Measurements from ENCODE around the gene CHST7. TPM values are rescaled to one million over a fixed set of nuclear protein-coding genes. Genes with fewer than 3 reads are reported as not detected.

The CHST7 gene
- total RNA-seq, 2 experiments from 2014 or later, result 2.5 to 2.8 TPM

DNA sequence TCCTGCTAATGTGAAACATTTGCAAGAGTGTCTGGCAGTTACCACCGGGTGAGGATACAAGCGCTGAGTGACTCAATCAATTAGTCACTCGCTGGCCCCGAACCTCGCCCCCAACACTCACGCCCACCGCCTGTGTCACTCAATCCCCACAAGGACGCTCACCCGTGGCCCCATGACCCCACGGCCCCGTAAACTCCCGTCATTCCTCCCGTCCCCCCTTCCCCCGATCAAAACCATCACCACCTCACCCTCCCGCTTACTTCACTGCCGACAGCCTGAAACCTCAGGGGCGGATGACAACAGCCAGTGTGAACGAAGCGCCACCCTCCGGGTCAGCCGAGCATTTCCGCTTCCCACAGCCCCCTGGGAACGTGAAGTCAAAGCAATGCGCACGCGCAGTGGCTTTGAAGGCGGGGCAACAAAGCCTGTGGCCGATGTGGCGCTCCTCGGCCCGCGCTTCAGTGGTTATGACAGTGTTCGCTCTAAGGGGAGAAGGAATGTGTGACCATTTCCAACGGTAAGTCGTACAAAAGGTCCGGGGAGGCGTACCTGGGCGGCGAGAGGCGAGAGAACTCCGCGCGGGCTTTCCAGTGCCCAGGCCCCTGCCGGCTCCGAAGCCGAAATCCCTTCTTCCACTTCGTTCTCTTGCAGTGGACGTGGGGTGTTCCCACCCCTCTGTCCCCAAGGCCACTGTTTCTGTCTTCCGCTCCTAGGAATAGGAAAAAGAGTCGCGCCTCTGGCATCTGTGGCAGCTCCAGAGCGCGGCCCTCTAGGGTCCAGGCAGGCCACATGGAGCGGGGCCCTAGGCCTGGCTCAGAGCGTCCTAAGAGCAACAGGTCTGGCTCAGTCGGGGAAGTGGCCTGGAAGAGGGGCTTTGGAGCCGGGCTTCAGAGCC lies 28.2 kb upstream of the CHST7 start, which contains the start of gene ZNF674:
ZNF674 (minus strand) TSS at position 311 of the 895 bp plus-strand sequence. CDS start 3,334 bp downstream, outside the sequence.
- ChIA-PET POLR2A (interaction anchor here (0.9 kb wide), 1 partner anchor 27 kb away, joined by 4 read pairs; no protein-coding TSS in a partner anchor), CTCF (no interaction called here)
- intact Hi-C loops (cut with micrococcal nuclease), result loop anchor here (2.0 kb wide), 1 partner anchor 27 kb away; the partner anchor contains the start of gene CHST7
- ATAC-seq, result peak; percentile 89
- Mint-ChIP-seq H3K27ac (peak within 1 kb of the TSS; percentile 96), H3K9me3 (no peaks in the 10 kb centered on the region), H3K36me3 (ENCODE audit: low read depth) (peaks cover 15% of the 10 kb centered on the region), H3K4me3 (peak within 1 kb of the TSS; percentile 87), H3K4me1 (ENCODE audit: low read depth) (peaks cover 31% of the 10 kb centered on the region), H3K27me3 (no peaks in the 10 kb centered on the region)
- peak; percentile 95 for DNase-seq
- TF ChIP-seq, protein P1, sequence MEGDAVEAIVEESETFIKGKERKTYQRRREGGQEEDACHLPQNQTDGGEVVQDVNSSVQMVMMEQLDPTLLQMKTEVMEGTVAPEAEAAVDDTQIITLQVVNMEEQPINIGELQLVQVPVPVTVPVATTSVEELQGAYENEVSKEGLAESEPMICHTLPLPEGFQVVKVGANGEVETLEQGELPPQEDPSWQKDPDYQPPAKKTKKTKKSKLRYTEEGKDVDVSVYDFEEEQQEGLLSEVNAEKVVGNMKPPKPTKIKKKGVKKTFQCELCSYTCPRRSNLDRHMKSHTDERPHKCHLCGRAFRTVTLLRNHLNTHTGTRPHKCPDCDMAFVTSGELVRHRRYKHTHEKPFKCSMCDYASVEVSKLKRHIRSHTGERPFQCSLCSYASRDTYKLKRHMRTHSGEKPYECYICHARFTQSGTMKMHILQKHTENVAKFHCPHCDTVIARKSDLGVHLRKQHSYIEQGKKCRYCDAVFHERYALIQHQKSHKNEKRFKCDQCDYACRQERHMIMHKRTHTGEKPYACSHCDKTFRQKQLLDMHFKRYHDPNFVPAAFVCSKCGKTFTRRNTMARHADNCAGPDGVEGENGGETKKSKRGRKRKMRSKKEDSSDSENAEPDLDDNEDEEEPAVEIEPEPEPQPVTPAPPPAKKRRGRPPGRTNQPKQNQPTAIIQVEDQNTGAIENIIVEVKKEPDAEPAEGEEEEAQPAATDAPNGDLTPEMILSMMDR (IDR thresholded peaks at IDR 0.05), result peak; percentile 20

DNA sequence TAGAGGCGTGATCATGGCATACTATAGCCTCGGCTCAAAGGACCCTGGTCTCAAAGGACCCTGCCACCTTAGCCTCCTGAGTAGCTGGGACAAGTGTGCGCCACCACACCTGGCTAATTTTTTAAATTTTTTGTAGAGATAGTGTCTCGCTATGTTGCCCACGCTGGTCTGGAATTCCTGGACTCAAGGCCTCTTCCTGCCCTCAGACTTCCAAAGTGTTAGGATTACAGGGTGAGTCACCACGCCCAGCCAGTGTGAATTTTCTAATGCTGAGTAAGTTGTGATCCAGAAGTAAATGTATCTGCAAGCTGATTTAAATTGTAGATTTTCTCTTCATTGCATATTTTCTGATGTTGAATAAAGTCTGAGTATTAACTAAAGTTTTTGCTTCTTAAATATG lies 25.7 kb upstream of the CHST7 start:
- intact Hi-C loops (cut with micrococcal nuclease), result no loop called here
- no peak overlapping the region for H3K27ac Mint-ChIP-seq
- CTCF ChIA-PET, result interaction anchor here (1.4 kb wide), 1 partner anchor 25 kb away, joined by 3 read pairs; no protein-coding TSS in a partner anchor

DNA sequence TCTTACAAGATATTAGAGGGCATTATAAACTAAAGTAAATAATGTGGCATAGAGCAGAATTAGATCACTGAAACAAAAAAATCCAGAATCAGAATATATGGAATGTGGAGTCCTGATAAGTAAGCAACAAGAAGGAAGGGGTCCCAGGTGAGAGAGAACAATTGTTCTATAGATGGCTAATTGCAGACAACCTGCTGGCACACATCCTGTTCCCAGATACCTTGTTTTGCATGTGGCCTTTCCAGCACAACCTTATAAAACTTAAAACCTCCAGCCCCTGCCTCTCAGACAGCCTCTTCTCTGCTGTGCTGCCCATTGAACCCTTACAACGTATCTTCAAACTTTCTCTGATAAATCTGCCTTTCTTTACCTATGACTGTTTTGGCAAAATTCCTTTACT lies 23.7 kb upstream of the CHST7 start:
- no peaks in the 10 kb centered on the region for H3K9me3 Mint-ChIP-seq
- peaks cover 15% of the 10 kb centered on the region for H3K36me3 Mint-ChIP-seq (ENCODE audit: low read depth)
- TF ChIP-seq, protein P1 (IDR thresholded peaks at IDR 0.05), result no peak
- H3K4me1 Mint-ChIP-seq (ENCODE audit: low read depth), result peaks cover 18% of the 10 kb centered on the region
- CTCF ChIA-PET, result no interaction called here
- no peak for ATAC-seq
- no peak for DNase-seq
- POLR2A ChIA-PET, result no interaction called here
- no peak overlapping the region for H3K27ac Mint-ChIP-seq
- no peaks in the 10 kb centered on the region for H3K27me3 Mint-ChIP-seq
- H3K4me3 Mint-ChIP-seq, result no peak overlapping the region
- intact Hi-C loops (cut with micrococcal nuclease), result no loop called here

More for the DNA sequence above, 25.7 kb upstream of the CHST7 start:
- TF ChIP-seq, protein P1 (IDR thresholded peaks at IDR 0.05), result no peak
- no peak overlapping the region for H3K4me3 Mint-ChIP-seq
- ATAC-seq (no peak), DNase-seq (no peak)
- H3K36me3 Mint-ChIP-seq (ENCODE audit: low read depth), result peaks cover 15% of the 10 kb centered on the region
- H3K27me3 Mint-ChIP-seq, result no peaks in the 10 kb centered on the region
- no peaks in the 10 kb centered on the region for H3K9me3 Mint-ChIP-seq
- peaks cover 31% of the 10 kb centered on the region for H3K4me1 Mint-ChIP-seq (ENCODE audit: low read depth)
- POLR2A ChIA-PET, result interaction anchor here (0.5 kb wide), 1 partner anchor 171 kb away, joined by 3 read pairs; no protein-coding TSS in a partner anchor

DNA sequence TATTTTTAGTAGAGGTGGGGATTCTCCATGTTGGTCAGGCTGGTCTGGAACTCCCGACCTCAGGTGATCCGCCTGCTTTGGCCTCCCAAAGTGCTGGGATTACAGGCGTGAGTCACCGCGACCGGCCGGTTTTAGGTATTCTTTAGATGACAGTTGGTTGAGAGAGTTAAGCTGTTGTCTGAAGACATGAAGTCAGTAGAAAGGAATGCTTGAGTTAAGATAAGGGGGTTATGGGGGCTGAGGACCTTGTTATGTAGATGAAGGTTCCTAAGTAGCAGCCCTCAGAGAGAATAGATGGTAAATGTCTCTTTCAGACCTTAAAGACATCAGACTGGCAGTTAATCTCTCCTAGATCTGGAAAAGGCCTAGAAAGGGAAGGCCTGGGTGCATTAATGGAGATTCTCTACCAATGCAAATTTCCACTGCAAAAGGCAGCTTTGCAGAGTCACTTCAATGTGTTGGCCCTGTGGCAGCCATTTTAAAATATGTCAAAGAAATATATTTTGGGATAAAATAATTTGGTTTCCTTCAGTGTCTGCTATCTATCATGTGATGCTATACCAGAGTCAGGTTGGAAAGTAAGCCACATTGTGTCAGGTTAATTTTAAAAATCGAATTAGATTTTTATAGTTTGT lies 22.0 kb upstream of the CHST7 start:
- CTCF ChIA-PET, result interaction anchor here (1.5 kb wide), 1 partner anchor 143 kb away, joined by 3 read pairs; no protein-coding TSS in a partner anchor
- Mint-ChIP-seq H3K27ac (no peak overlapping the region), H3K27me3 (no peaks in the 10 kb centered on the region), H3K4me3 (no peak overlapping the region), H3K9me3 (no peaks in the 10 kb centered on the region), H3K4me1 (ENCODE audit: low read depth) (peaks cover 14% of the 10 kb centered on the region), H3K36me3 (ENCODE audit: low read depth) (peaks cover 10% of the 10 kb centered on the region)
- ATAC-seq (no peak), DNase-seq (no peak)
- TF ChIP-seq, protein P1 (IDR thresholded peaks at IDR 0.05), result no peak
- POLR2A ChIA-PET, result no interaction called here
- intact Hi-C loops (cut with micrococcal nuclease), result no loop called here

Data from activated CD8-positive, alpha-beta T cell treated with anti-CD3 and anti-CD28 coated beads for 36 hours (primary cell).